ENCODE data around the gene C1RL. TPM values are rescaled to one million over a fixed set of nuclear protein-coding genes. Genes with fewer than 3 reads are reported as not detected.

Gene C1RL
- total RNA-seq, 2 experiments from 2014 or later: 21.5 to 23.3 TPM

DNA sequence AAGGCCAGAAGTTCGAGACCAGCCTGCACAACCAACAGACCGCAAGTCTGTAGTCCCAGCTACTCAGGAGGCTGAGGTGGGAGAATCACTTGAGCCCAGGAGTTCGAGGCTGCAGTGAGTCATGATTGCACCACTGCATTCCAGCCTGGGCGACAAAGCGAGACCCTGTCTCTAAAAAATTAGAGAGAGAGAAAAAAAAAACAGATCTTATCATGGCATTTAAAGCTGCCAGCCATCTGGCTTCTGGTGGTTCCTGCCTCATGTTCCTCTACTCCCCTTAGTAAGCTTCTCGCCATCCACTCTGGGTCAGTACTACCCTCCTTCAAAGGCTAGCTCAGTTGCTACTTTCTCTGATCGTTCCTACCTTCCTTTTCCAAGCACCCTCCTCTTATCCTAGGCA is 37.2 kb upstream of the C1RL start:
- CTCF ChIA-PET: interaction anchor here (2.9 kb wide), 1 partner anchor 8 kb away, joined by 15 read pairs; no protein-coding TSS in a partner anchor
- H3K9me3 Mint-ChIP-seq (ENCODE audit: insufficient read depth): no peaks in the 10 kb centered on the region
- POLR2A ChIA-PET: interaction anchor here (0.9 kb wide), 1 partner anchor 203 kb away, joined by 3 read pairs; the partner anchor contains the start of genes C12orf57 and RNU7-1
- no peak overlapping the region for H3K4me3 Mint-ChIP-seq
- peaks cover 69% of the 10 kb centered on the region for H3K36me3 Mint-ChIP-seq (ENCODE audit: low read depth)
- no peak for ATAC-seq
- no peaks in the 10 kb centered on the region for H3K27me3 Mint-ChIP-seq (ENCODE audit: low read depth)
- no peak for DNase-seq
- peaks cover 10% of the 10 kb centered on the region for H3K4me1 Mint-ChIP-seq (ENCODE audit: low read depth)
- H3K27ac Mint-ChIP-seq: no peak overlapping the region

DNA sequence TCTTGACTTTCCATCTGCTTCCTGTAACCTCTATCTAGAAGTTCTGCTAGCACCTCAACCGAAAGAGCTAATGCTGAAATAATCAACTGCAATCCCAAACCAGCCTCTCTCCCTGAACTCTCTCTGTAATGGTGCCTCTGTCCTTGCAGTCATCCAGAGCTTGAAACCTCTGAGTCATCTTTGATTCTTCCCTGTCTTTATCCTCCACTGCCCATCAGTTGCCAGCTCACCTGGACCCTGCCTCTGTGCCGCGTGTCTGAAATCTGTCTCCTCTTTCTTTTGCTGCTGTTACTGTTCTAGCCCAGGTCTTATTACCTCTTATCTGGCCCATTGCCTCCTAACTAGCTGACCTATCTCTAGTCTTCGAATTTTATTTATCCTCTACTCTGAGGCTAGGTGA is 36.7 kb upstream of the C1RL start:
- Mint-ChIP-seq H3K4me3 (no peak overlapping the region), H3K4me1 (ENCODE audit: low read depth) (peaks cover 10% of the 10 kb centered on the region), H3K27me3 (ENCODE audit: low read depth) (no peaks in the 10 kb centered on the region), H3K27ac (no peak overlapping the region), H3K9me3 (ENCODE audit: insufficient read depth) (no peaks in the 10 kb centered on the region), H3K36me3 (ENCODE audit: low read depth) (peaks cover 71% of the 10 kb centered on the region)
- no peak for ATAC-seq
- ChIA-PET CTCF (interaction anchor here (1.1 to 2.9 kb wide), 4 partner anchors 8 to 201 kb away, joined by 3 to 15 read pairs (median 4); partner anchors contain the start of gene PEX5), POLR2A (no interaction called here)
- DNase-seq: no peak

DNA sequence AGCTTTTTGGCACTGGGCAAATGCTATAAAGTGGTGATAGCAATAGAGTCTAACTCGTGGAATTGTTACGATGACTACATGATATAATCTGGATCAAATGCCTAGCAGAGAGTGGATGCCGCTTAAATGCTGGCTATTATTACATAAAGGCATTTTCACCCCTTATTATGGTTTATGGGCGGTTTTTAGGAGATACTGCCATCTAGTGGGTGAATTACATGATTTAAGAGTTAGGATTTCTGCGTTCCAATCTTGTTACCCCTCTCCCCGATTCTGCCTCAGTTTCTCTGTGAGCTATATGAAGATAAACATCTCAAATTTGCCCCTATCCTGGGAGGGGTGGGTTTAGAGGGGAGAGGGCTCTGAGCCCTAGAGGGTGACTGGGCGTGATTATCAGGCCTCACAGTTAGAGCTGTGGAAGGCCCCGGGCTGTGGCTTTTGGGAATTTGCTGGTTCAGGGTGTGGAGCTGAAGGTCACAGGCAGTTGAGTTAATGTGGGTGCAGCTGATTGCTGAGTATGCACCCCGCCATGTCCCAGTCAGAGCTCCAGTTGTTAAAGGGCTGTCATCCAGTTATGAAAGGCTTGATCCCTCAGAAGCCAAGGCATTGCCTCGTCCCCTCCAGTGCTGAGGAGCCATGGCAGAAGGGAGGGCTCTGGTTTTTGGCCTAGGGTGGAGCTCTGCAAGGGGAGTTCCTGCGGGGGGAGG is 35.6 kb upstream of the C1RL start:
- no peaks in the 10 kb centered on the region for H3K9me3 Mint-ChIP-seq (ENCODE audit: insufficient read depth)
- H3K4me1 Mint-ChIP-seq (ENCODE audit: low read depth): peaks cover 10% of the 10 kb centered on the region
- H3K36me3 Mint-ChIP-seq (ENCODE audit: low read depth): peaks cover 66% of the 10 kb centered on the region
- CTCF ChIA-PET: interaction anchor here (0.7 to 2.9 kb wide), 9 partner anchors 10 to 200 kb away, joined by 3 to 15 read pairs (median 4); partner anchors contain the start of gene PEX5
- no peak overlapping the region for H3K27ac Mint-ChIP-seq
- no peak overlapping the region for H3K4me3 Mint-ChIP-seq
- H3K27me3 Mint-ChIP-seq (ENCODE audit: low read depth): no peaks in the 10 kb centered on the region
- ATAC-seq: peak; percentile 46
- no peak for DNase-seq
- POLR2A ChIA-PET: no interaction called here

DNA sequence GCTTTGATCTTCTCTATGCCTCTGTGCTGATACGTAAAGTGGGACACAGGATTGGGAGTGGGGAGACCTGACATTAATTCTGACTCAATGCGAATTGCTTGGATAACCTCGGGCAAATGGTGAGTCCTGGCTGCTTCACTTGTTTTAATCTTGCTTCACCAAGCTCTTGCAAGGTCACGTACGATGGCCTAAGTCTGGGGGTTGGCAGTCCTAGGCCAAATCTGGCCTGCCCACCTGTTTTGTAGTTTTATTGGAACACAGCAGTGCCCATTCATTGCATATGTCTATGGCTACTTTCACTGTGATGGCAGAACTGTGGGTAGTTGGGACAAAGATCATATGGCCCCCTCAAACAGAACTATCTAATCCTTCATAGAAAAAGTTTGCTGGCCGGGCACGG is 34.5 kb upstream of the C1RL start:
- Mint-ChIP-seq H3K36me3 (ENCODE audit: low read depth) (peaks cover 64% of the 10 kb centered on the region), H3K27ac (no peak overlapping the region)
- no peak for DNase-seq

DNA sequence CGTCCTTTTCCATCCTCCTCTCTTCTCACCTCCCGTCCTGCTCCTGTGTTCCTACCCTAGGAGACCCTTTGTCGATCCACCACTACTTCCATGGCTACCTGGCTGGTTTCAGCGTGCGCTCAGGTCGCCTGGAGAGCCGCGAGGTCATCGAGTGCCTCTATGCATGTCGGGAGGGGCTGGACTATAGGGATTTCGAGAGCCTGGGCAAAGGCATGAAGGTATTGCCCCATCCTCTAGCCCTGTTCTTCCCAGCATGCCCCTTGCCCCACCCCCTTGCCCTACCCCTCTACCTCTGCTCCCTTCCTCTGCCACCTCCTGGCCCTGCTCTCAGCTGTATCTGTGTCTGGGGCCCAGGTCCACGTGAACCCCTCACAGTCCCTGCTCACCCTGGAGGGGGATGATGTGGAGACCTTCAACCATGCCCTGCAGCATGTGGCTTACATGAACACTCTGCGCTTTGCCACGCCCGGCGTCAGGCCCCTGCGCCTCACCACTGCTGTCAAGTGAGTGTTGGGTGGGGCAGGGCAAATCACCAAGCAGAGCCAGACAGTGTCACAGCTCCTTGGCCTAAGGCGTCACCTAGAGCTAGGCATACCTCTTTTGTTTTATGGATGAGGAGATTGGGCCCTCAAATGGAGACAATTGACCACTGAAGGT is 33.9 kb upstream of the C1RL start:
- Mint-ChIP-seq H3K27me3 (ENCODE audit: low read depth) (no peaks in the 10 kb centered on the region), H3K27ac (no peak overlapping the region), H3K9me3 (ENCODE audit: insufficient read depth) (no peaks in the 10 kb centered on the region), H3K4me1 (ENCODE audit: low read depth) (peaks cover under 1% of the 10 kb centered on the region), H3K4me3 (no peak overlapping the region), H3K36me3 (ENCODE audit: low read depth) (peaks cover 62% of the 10 kb centered on the region)
- ATAC-seq: no peak
- ChIA-PET POLR2A (no interaction called here), CTCF (interaction anchor here (0.7 to 2.9 kb wide), 8 partner anchors 8 to 51 kb away, joined by 3 to 12 read pairs (median 4); partner anchors contain the start of gene PEX5)
- no peak for DNase-seq

More for the DNA sequence above, 34.5 kb upstream of the C1RL start:
- Mint-ChIP-seq H3K4me3 (no peak overlapping the region), H3K9me3 (ENCODE audit: insufficient read depth) (no peaks in the 10 kb centered on the region), H3K27me3 (ENCODE audit: low read depth) (no peaks in the 10 kb centered on the region), H3K4me1 (ENCODE audit: low read depth) (peaks cover 7% of the 10 kb centered on the region)
- POLR2A ChIA-PET: no interaction called here
- no peak for ATAC-seq
- CTCF ChIA-PET: interaction anchor here (1.7 to 2.9 kb wide), 2 partner anchors 10 to 11 kb away, joined by 5 to 15 read pairs; no protein-coding TSS in a partner anchor

DNA sequence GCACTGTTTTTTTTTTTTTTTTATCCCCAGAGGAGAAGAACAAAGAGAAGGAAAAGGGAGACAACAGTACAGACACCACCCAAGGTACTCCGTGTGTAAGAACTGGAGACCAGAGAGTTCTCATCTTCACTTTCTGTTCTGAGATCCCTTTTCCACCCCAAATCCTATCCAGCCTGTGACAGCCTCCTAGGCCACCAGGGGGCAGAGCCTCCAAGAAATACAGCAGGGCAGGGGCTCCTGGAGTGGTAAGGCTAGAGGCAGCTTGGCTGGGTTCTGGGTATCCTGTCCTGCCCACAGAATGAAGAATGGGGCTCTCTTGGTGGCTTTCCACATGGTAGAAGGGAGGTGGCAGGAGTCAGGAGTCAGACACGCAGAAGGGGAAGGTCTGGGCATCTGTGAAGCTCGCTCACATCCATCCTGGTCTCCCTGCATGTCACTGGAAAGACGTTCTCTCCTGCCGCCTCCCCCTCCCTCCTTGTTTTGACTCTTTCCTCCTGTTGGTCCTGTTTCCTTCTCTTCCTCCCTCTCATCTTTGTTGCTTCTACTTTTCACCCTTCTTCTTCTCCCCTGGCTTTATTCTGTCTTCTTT is 33.1 kb upstream of the C1RL start:
- DNase-seq (peak; percentile 69), ATAC-seq (peak; percentile 75)
- Mint-ChIP-seq H3K27me3 (ENCODE audit: low read depth) (no peaks in the 10 kb centered on the region), H3K4me3 (no peak overlapping the region), H3K36me3 (ENCODE audit: low read depth) (peaks cover 68% of the 10 kb centered on the region), H3K9me3 (ENCODE audit: insufficient read depth) (no peaks in the 10 kb centered on the region), H3K4me1 (ENCODE audit: low read depth) (no peaks in the 10 kb centered on the region), H3K27ac (peak overlapping the region; percentile 23)
- ChIA-PET CTCF (interaction anchor here (0.6 to 2.9 kb wide), 10 partner anchors 9 to 496 kb away, joined by 3 to 12 read pairs (median 4); partner anchors contain the start of gene PEX5), POLR2A (interaction anchor here (0.6 kb wide), 1 partner anchor 20 kb away, joined by 3 read pairs; no protein-coding TSS in a partner anchor)

DNA sequence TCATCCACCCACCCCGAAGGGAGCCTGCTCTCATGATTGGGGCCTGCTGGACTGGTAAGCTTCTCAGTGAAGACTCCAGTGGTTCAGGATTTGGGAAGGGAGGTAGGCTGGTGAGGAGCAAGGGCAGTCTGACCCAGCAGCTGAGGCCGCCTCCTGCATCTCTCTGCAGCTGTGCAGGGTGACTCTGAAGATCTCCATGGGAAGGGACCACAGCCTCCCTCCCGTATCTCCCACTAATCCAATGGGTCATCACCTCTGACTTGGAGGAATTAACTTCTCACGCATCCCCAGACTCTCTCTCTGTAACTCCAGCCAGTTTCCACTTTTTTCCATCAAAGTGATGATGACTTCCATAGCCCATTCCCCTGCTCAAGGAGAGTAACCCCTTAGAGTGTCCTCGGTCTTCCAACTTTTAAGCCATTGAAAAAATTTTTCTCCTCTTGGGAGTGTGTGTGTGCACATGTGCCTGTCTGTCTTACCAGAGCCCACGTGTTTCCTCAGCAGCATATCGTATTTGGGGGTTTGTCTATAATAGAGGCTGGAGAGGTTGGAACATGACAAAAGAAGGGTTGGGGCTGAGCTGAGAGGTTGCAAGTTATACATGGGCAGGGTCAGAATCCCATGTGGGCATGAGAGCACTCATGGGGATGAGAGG is 32.5 kb upstream of the C1RL start:
- ATAC-seq (no peak), DNase-seq (no peak)
- no peaks in the 10 kb centered on the region for H3K9me3 Mint-ChIP-seq (ENCODE audit: insufficient read depth)
- POLR2A ChIA-PET: interaction anchor here (0.6 kb wide), 1 partner anchor 21 kb away, joined by 3 read pairs; no protein-coding TSS in a partner anchor
- H3K36me3 Mint-ChIP-seq (ENCODE audit: low read depth): peaks cover 68% of the 10 kb centered on the region
- no peak overlapping the region for H3K4me3 Mint-ChIP-seq
- no peaks in the 10 kb centered on the region for H3K27me3 Mint-ChIP-seq (ENCODE audit: low read depth)
- CTCF ChIA-PET: interaction anchor here (0.6 to 2.9 kb wide), 7 partner anchors 10 to 498 kb away, joined by 3 to 12 read pairs (median 4); partner anchors contain the start of gene PEX5
- no peaks in the 10 kb centered on the region for H3K4me1 Mint-ChIP-seq (ENCODE audit: low read depth)
- H3K27ac Mint-ChIP-seq: peak overlapping the region; percentile 23

DNA sequence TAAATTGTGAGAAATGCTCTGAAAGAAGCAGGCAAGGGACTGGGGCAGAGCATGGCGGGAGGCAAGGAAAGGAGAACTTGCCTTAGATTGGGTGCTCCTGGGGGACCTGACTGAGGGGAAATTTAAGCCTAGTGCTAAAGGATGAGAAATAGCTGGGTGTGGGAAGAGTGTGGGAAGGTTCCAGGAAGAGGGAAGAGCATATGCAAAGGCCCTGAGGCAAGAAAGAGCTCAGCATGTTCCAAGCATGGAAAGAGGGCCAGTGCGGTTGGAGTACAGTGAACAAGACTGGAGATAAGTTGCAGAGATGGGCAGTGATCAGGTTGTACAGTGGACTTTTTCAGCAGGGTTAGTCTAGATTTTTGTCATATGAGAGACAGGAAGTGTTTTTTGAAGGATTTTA is 30.2 kb upstream of the C1RL start:
- ATAC-seq (no peak), DNase-seq (no peak)
- H3K4me1 Mint-ChIP-seq (ENCODE audit: low read depth): no peaks in the 10 kb centered on the region
- no peak overlapping the region for H3K4me3 Mint-ChIP-seq
- H3K27me3 Mint-ChIP-seq (ENCODE audit: low read depth): no peaks in the 10 kb centered on the region
- H3K36me3 Mint-ChIP-seq (ENCODE audit: low read depth): peaks cover 77% of the 10 kb centered on the region
- ChIA-PET CTCF (interaction anchor here (1.4 kb wide), 1 partner anchor 26 kb away, joined by 3 read pairs; no protein-coding TSS in a partner anchor), POLR2A (no interaction called here)
- no peaks in the 10 kb centered on the region for H3K9me3 Mint-ChIP-seq (ENCODE audit: insufficient read depth)
- H3K27ac Mint-ChIP-seq: no peak overlapping the region

DNA sequence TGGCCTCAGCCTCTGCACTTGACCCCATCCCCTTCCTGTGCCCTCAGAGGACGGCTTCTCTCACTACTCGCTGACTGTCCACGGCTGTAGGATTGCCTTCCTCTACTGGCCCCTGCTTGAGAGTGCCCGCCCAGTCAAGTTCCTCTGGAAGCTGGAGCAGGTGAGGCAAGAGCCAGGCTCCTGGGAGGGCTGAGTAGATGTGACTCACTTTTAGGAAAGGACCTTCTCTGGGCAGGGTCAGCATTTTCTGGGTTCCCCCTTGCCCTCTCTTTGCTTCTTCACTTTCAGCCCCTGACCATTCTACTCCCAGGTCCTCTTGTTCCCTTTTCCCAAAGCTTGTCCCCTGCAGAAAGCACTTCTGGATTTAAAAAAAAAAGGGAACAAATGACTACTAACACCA is 28.9 kb upstream of the C1RL start:
- DNase-seq (no peak), ATAC-seq (no peak)
- H3K27ac Mint-ChIP-seq: no peak overlapping the region
- ChIA-PET CTCF (no interaction called here), POLR2A (interaction anchor here (0.6 kb wide), 1 partner anchor 224 kb away, joined by 3 read pairs; no protein-coding TSS in a partner anchor)
- H3K9me3 Mint-ChIP-seq (ENCODE audit: insufficient read depth): no peaks in the 10 kb centered on the region
- no peak overlapping the region for H3K4me3 Mint-ChIP-seq
- peaks cover 6% of the 10 kb centered on the region for H3K4me1 Mint-ChIP-seq (ENCODE audit: low read depth)
- H3K27me3 Mint-ChIP-seq (ENCODE audit: low read depth): no peaks in the 10 kb centered on the region
- H3K36me3 Mint-ChIP-seq (ENCODE audit: low read depth): peaks cover 80% of the 10 kb centered on the region

DNA sequence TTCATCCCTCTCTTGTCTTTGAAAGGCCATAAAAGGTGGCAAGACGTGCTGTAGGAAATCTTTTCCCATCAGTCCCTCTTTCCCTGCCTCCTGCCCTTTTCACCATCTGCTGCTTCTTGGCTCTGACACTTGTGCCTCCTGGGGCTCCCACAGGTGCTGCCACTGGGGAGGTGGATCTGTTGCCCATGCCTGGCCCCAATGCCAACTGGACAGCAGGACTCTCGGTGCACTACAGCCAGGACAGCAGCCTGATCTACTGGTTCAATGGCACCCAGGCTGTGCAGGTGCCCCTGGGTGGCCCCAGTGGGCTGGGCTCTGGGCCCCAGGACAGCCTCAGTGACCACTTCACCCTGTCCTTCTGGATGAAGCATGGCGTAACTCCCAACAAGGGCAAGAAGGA is 27.7 kb upstream of the C1RL start:
- DNase-seq (no peak), ATAC-seq (no peak)
- Mint-ChIP-seq H3K4me1 (ENCODE audit: low read depth) (peaks cover 18% of the 10 kb centered on the region), H3K27me3 (ENCODE audit: low read depth) (no peaks in the 10 kb centered on the region), H3K4me3 (no peak overlapping the region), H3K27ac (no peak overlapping the region), H3K9me3 (ENCODE audit: insufficient read depth) (no peaks in the 10 kb centered on the region), H3K36me3 (ENCODE audit: low read depth) (peaks cover 82% of the 10 kb centered on the region)
- ChIA-PET POLR2A (no interaction called here), CTCF (no interaction called here)

DNA sequence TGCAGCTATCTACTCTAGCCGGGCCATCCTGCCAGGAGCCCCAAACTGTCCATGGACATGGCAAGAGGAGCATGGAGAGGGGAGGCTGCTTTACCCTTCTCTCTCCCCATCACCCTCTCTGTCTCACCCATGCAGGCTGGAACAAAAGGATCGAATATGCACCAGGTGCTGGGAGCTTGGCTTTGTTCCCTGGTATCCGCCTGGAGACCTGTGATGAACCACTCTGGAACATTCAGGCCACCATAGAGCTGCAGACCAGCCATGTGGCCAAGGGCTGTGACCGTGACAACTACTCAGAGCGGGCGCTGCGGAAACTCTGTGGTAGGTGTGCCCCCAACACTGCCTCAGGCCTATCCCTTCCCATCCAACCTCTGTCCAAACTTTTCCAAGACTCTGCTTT is 27.1 kb upstream of the C1RL start:
- POLR2A ChIA-PET: no interaction called here
- CTCF ChIA-PET: no interaction called here
- H3K36me3 Mint-ChIP-seq (ENCODE audit: low read depth): peaks cover 77% of the 10 kb centered on the region

More for the DNA sequence above, 27.1 kb upstream of the C1RL start:
- H3K9me3 Mint-ChIP-seq (ENCODE audit: insufficient read depth): no peaks in the 10 kb centered on the region
- H3K4me3 Mint-ChIP-seq: no peak overlapping the region
- H3K27ac Mint-ChIP-seq: no peak overlapping the region
- no peaks in the 10 kb centered on the region for H3K27me3 Mint-ChIP-seq (ENCODE audit: low read depth)
- no peak for ATAC-seq
- peaks cover 24% of the 10 kb centered on the region for H3K4me1 Mint-ChIP-seq (ENCODE audit: low read depth)
- no peak for DNase-seq

All from activated CD8-positive, alpha-beta T cell treated with anti-CD3 and anti-CD28 coated beads, Interleukin-2, amount 10 ng/mL, durations not matched to agents 7 days and 5 days (primary cell).